ENCODE results near the gene UTF1.
A peak's percentile ranks its signal among the peaks of the same experiment; 100 is the strongest.

Gene UTF1

GRCh38 chr10:133274751-133275683 lies 45.0 kb downstream of the UTF1 start:
- Histone ChIP-seq H3K4me1 (ENCODE audit: control insufficient read depth, insufficient read depth, low read length) (no peaks in the 10 kb centered on the region), H3K9ac (ENCODE audit: low read depth, low read length) (no peak overlapping the region), H3K4me3 (ENCODE audit: low read length) (no peak overlapping the region), H3K36me3 (ENCODE audit: insufficient read depth, low read length) (peaks cover 3% of the 10 kb centered on the region), H3K9me3 (replicated peaks; ENCODE audit: low read length) (no peaks in the 10 kb centered on the region), H3K27me3 (ENCODE audit: control insufficient read depth, insufficient read depth, low read length) (peaks cover 25% of the 10 kb centered on the region), H3K4me2 (ENCODE audit: low read length) (no peak overlapping the region)

GRCh38 chr10:133275684-133276092 lies 45.7 kb downstream of the UTF1 start:
- peaks cover 3% of the 10 kb centered on the region for H3K36me3 ChIP-seq (ENCODE audit: insufficient read depth, low read length)
- H3K4me2 ChIP-seq (ENCODE audit: low read length): no peak overlapping the region
- H3K9me3 ChIP-seq (replicated peaks; ENCODE audit: low read length): no peaks in the 10 kb centered on the region
- H3K27me3 ChIP-seq (ENCODE audit: control insufficient read depth, insufficient read depth, low read length): peaks cover 25% of the 10 kb centered on the region
- no peak overlapping the region for H3K9ac ChIP-seq (ENCODE audit: low read depth, low read length)
- H3K4me1 ChIP-seq (ENCODE audit: control insufficient read depth, insufficient read depth, low read length): no peaks in the 10 kb centered on the region
- H3K4me3 ChIP-seq (ENCODE audit: low read length): no peak overlapping the region

- H3K4me2 ChIP-seq (ENCODE audit: low read length): no peak overlapping the region
- H3K9ac ChIP-seq (ENCODE audit: low read depth, low read length): no peak overlapping the region
- H3K4me3 ChIP-seq (ENCODE audit: low read length): no peak overlapping the region
- H3K27me3 ChIP-seq (ENCODE audit: control insufficient read depth, insufficient read depth, low read length): peaks cover 25% of the 10 kb centered on the region
- no peaks in the 10 kb centered on the region for H3K9me3 ChIP-seq (replicated peaks; ENCODE audit: low read length)
- no peaks in the 10 kb centered on the region for H3K4me1 ChIP-seq (ENCODE audit: control insufficient read depth, insufficient read depth, low read length)
- peaks cover 3% of the 10 kb centered on the region for H3K36me3 ChIP-seq (ENCODE audit: insufficient read depth, low read length)
Observed at GRCh38 chr10:133276100-133276434, 46.0 kb downstream of the UTF1 start.

GRCh38 chr10:133276435-133277201 lies 46.6 kb downstream of the UTF1 start, which contains the start of gene ADAM8:
Gene ADAM8, minus strand, starts transcription at chr10:133276868. Its CDS starts 51 bp downstream, at chr10:133276817.
- Histone ChIP-seq H3K27me3 (ENCODE audit: control insufficient read depth, insufficient read depth, low read length) (peaks cover 25% of the 10 kb centered on the region), H3K4me1 (ENCODE audit: control insufficient read depth, insufficient read depth, low read length) (no peaks in the 10 kb centered on the region), H3K4me3 (ENCODE audit: low read length) (no peak within 1 kb of the TSS), H3K9ac (ENCODE audit: low read depth, low read length) (no peak within 1 kb of the TSS), H3K36me3 (ENCODE audit: insufficient read depth, low read length) (peaks cover 8% of the 10 kb centered on the region), H3K9me3 (replicated peaks; ENCODE audit: low read length) (no peaks in the 10 kb centered on the region), H3K4me2 (ENCODE audit: low read length) (peak within 1 kb of the TSS; percentile 44)

GRCh38 chr10:133277277-133277992 lies 47.4 kb downstream of the UTF1 start:
- Histone ChIP-seq H3K4me2 (ENCODE audit: low read length) (no peak overlapping the region), H3K27me3 (ENCODE audit: control insufficient read depth, insufficient read depth, low read length) (peaks cover 25% of the 10 kb centered on the region), H3K4me1 (ENCODE audit: control insufficient read depth, insufficient read depth, low read length) (no peaks in the 10 kb centered on the region), H3K9me3 (replicated peaks; ENCODE audit: low read length) (no peaks in the 10 kb centered on the region), H3K4me3 (ENCODE audit: low read length) (no peak overlapping the region), H3K9ac (ENCODE audit: low read depth, low read length) (no peak overlapping the region), H3K36me3 (ENCODE audit: insufficient read depth, low read length) (peaks cover 16% of the 10 kb centered on the region)

- Histone ChIP-seq H3K9ac (ENCODE audit: low read depth, low read length) (no peak overlapping the region), H3K27me3 (ENCODE audit: control insufficient read depth, insufficient read depth, low read length) (peaks cover 25% of the 10 kb centered on the region), H3K4me1 (ENCODE audit: control insufficient read depth, insufficient read depth, low read length) (no peaks in the 10 kb centered on the region), H3K4me3 (ENCODE audit: low read length) (no peak overlapping the region), H3K4me2 (ENCODE audit: low read length) (no peak overlapping the region), H3K9me3 (replicated peaks; ENCODE audit: low read length) (no peaks in the 10 kb centered on the region), H3K36me3 (ENCODE audit: insufficient read depth, low read length) (peaks cover 23% of the 10 kb centered on the region)
Observed at GRCh38 chr10:133277993-133278576, 48.1 kb downstream of the UTF1 start.

- no peak overlapping the region for H3K4me3 ChIP-seq (ENCODE audit: low read length)
- no peak overlapping the region for H3K4me2 ChIP-seq (ENCODE audit: low read length)
- H3K4me1 ChIP-seq (ENCODE audit: control insufficient read depth, insufficient read depth, low read length): no peaks in the 10 kb centered on the region
- no peak overlapping the region for H3K9ac ChIP-seq (ENCODE audit: low read depth, low read length)
- peaks cover 25% of the 10 kb centered on the region for H3K27me3 ChIP-seq (ENCODE audit: control insufficient read depth, insufficient read depth, low read length)
- no peaks in the 10 kb centered on the region for H3K9me3 ChIP-seq (replicated peaks; ENCODE audit: low read length)
- peaks cover 28% of the 10 kb centered on the region for H3K36me3 ChIP-seq (ENCODE audit: insufficient read depth, low read length)
Observed at GRCh38 chr10:133278577-133279265, 48.7 kb downstream of the UTF1 start.

GRCh38 chr10:133279326-133280226 lies 49.6 kb downstream of the UTF1 start:
- peaks cover 36% of the 10 kb centered on the region for H3K36me3 ChIP-seq (ENCODE audit: insufficient read depth, low read length)

GRCh38 chr10:133280391-133281059 lies 50.5 kb downstream of the UTF1 start:
- Histone ChIP-seq H3K4me1 (ENCODE audit: control insufficient read depth, insufficient read depth, low read length) (no peaks in the 10 kb centered on the region), H3K4me2 (ENCODE audit: low read length) (no peak overlapping the region), H3K4me3 (ENCODE audit: low read length) (no peak overlapping the region), H3K9ac (ENCODE audit: low read depth, low read length) (no peak overlapping the region), H3K9me3 (replicated peaks; ENCODE audit: low read length) (no peaks in the 10 kb centered on the region), H3K27me3 (ENCODE audit: control insufficient read depth, insufficient read depth, low read length) (peaks cover 15% of the 10 kb centered on the region), H3K36me3 (ENCODE audit: insufficient read depth, low read length) (peaks cover 44% of the 10 kb centered on the region)

More at GRCh38 chr10:133279326-133280226, 49.6 kb downstream of the UTF1 start:
- H3K4me1 ChIP-seq (ENCODE audit: control insufficient read depth, insufficient read depth, low read length): no peaks in the 10 kb centered on the region
- no peaks in the 10 kb centered on the region for H3K9me3 ChIP-seq (replicated peaks; ENCODE audit: low read length)
- no peak overlapping the region for H3K4me2 ChIP-seq (ENCODE audit: low read length)
- H3K4me3 ChIP-seq (ENCODE audit: low read length): no peak overlapping the region
- H3K9ac ChIP-seq (ENCODE audit: low read depth, low read length): no peak overlapping the region
- H3K27me3 ChIP-seq (ENCODE audit: control insufficient read depth, insufficient read depth, low read length): peaks cover 24% of the 10 kb centered on the region
